Stromal cell of bone marrow (primary cell): ENCODE measurements around the gene PTGES2.

Experiments used
- DNase-seq: peaks from one replicate; pipeline ENCODE4 v3.0.0-alpha.2; 2012; ENCODE audit warnings: low read depth

Gene PTGES2

GRCh38 chr9:128103589-128103962, 24.0 kb downstream of the PTGES2 start:
- no peak for DNase-seq

GRCh38 chr9:128102861-128103588, 24.5 kb downstream of the PTGES2 start:
- no peak for DNase-seq

GRCh38 chr9:128102196-128102595, 25.3 kb downstream of the PTGES2 start:
- no peak for DNase-seq

GRCh38 chr9:128101690-128102089, 25.8 kb downstream of the PTGES2 start:
- DNase-seq = no peak

- DNase-seq = no peak
Measured at GRCh38 chr9:128101231-128101661, 26.3 kb downstream of the PTGES2 start.

- DNase-seq = no peak
Measured at GRCh38 chr9:128100581-128100980, 26.9 kb downstream of the PTGES2 start.

- DNase-seq = no peak
Measured at GRCh38 chr9:128099932-128100491, 27.5 kb downstream of the PTGES2 start.

- no peak for DNase-seq
Measured at GRCh38 chr9:128099231-128099931, 28.1 kb downstream of the PTGES2 start.

GRCh38 chr9:128098297-128099230, 29.0 kb downstream of the PTGES2 start:
- peak; percentile 94 for DNase-seq

GRCh38 chr9:128097543-128098296, 29.8 kb downstream of the PTGES2 start:
- no peak for DNase-seq

- DNase-seq = no peak
Measured at GRCh38 chr9:128096616-128097536, 30.7 kb downstream of the PTGES2 start.

GRCh38 chr9:128094950-128095544, 32.5 kb downstream of the PTGES2 start:
- DNase-seq = no peak

- DNase-seq = peak; percentile 100
Measured at GRCh38 chr9:128094166-128094949, 33.2 kb downstream of the PTGES2 start.

GRCh38 chr9:128093011-128093410, 34.5 kb downstream of the PTGES2 start:
- no peak for DNase-seq

GRCh38 chr9:128092199-128092977, 35.1 kb downstream of the PTGES2 start:
- DNase-seq = no peak

- no peak for DNase-seq
Measured at GRCh38 chr9:128091571-128091970, 36.0 kb downstream of the PTGES2 start.

GRCh38 chr9:128091144-128091543, 36.4 kb downstream of the PTGES2 start:
- peak; percentile 88 for DNase-seq

GRCh38 chr9:128089299-128089698, 38.2 kb downstream of the PTGES2 start:
- no peak for DNase-seq
